ENCODE measurements around the gene LTA.

DNA sequence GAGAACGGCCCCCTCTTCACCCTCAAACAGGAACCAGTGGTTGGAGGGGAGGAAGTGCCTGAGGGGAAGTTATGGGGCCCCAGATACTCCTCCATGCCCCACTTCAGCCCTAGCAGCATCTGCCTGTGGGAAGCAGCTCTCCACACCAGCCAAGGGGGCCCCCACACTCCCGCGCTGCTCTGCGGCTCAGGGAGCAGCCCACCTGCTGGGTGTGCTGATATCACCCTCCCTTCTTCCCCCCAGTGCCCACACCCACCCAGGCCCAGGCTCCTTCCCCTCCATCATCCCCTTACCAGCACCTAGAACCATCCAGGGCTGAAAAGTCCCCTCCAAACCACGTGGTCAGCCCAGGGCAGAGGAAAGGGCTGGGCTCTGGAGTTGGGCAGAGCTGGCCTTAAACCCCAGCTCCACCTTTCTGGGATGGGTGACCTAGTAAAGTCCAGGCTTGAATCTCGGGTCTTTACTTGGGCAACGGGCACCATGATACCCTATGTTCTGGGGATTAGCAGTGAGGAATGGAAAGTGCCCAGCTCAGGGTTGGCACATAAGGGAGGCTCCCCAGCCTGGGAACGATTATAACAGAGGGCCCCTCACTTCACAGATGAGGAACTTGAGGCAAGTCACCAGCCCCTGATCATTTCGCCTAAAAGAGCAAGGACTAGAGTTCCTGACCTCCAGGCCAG, 14.7 kb downstream of the LTA start:
- TF ChIP-seq EP300 (IDR thresholded peaks at IDR 0.05; ENCODE audit: borderline replicate concordance in 1 of 2, low read depth in 1 of 2, low read length in 1 of 2) (no peak), FOXM1 (IDR thresholded peaks at IDR 0.05; ENCODE audit: low read depth) (no peak), ELF1 (IDR thresholded peaks at IDR 0.05) (no peak), MXI1 (IDR thresholded peaks at IDR 0.05; ENCODE audit: low read depth, low read length) (no peak), TEAD4 (IDR thresholded peaks at IDR 0.05; ENCODE audit: borderline replicate concordance, insufficient read depth) (no peak), RCOR1 (IDR thresholded peaks at IDR 0.05; ENCODE audit: low read length) (no peak), TCF12 (IDR thresholded peaks at IDR 0.05) (no peak)
- TF ChIP-seq, protein P1, sequence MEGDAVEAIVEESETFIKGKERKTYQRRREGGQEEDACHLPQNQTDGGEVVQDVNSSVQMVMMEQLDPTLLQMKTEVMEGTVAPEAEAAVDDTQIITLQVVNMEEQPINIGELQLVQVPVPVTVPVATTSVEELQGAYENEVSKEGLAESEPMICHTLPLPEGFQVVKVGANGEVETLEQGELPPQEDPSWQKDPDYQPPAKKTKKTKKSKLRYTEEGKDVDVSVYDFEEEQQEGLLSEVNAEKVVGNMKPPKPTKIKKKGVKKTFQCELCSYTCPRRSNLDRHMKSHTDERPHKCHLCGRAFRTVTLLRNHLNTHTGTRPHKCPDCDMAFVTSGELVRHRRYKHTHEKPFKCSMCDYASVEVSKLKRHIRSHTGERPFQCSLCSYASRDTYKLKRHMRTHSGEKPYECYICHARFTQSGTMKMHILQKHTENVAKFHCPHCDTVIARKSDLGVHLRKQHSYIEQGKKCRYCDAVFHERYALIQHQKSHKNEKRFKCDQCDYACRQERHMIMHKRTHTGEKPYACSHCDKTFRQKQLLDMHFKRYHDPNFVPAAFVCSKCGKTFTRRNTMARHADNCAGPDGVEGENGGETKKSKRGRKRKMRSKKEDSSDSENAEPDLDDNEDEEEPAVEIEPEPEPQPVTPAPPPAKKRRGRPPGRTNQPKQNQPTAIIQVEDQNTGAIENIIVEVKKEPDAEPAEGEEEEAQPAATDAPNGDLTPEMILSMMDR (IDR thresholded peaks at IDR 0.05) = no peak
- TF ChIP-seq, protein P2, sequence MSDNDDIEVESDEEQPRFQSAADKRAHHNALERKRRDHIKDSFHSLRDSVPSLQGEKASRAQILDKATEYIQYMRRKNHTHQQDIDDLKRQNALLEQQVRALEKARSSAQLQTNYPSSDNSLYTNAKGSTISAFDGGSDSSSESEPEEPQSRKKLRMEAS (IDR thresholded peaks at IDR 0.05; ENCODE audit: low read depth) = no peak
